HG03097 (cell line): ENCODE data around the gene MLLT1.
"Not testable (repeated sequence)": the region's sequence is repeated elsewhere in the genome, so short reads cannot be mapped to it uniquely, and the experiment has no call there.

Experiments
- ATAC-seq: cut with Tn5 transposase; IDR thresholded peaks from one replicate; pipeline ENCODE4 v1.9.1; 2021; ENCODE audit not compliant: unreplicated experiment, low FRiP score

The MLLT1 gene

GRCh38 chr19:6279931-6280591 lies at the start of gene MLLT1:
Gene MLLT1 (minus strand): TSS chr19:6279975. CDS start chr19:6279784, 191 bp downstream.
- peak; percentile 91 for ATAC-seq

GRCh38 chr19:6326815-6327214 lies 47.0 kb upstream of the MLLT1 start:
- no peak for ATAC-seq

DNA sequence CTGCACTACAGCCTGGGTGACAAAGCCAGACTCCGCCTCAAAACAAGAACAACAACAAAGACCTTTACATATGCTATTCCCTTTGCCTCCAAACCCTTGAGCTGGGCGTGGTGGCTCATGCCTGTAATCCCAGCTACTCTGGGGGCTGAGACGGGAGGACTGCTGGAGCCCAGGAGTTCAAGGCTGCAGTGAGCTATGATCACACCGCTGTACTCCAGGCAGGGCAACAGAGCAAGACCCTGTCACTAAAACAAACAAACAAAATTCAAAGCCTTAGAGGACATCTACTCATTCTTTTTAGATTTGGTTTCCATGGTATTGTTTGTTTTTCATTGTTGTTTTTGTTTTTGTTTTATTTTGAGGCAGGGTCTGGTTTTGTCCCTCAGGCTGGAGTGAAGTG lies 45.8 kb upstream of the MLLT1 start:
- no peak for ATAC-seq

- no peak for ATAC-seq
These were observed 45.0 kb upstream of the MLLT1 start for GRCh38 chr19:6324757-6325156.

DNA sequence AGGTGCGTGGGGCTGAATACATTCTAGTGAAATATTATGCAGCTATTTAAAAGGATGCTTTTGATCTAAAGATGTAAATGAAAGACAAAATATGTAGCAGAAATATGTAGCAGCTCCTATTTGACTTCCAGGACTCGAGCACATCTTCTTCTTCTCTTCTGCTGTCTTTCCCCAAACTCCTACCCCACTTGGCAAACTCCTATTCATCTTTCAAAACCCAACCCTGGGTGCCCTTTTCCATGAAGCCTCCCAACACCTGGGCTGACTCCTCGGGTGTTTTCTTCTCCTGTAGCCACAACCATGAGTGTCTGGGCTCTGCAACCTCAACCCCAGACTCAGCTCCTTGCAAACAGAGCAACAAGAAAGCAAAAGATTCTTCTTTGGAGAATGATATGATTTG lies 42.5 kb upstream of the MLLT1 start:
- ATAC-seq, result no peak

GRCh38 chr19:6319376-6319775 lies 39.6 kb upstream of the MLLT1 start:
- no peak for ATAC-seq

DNA sequence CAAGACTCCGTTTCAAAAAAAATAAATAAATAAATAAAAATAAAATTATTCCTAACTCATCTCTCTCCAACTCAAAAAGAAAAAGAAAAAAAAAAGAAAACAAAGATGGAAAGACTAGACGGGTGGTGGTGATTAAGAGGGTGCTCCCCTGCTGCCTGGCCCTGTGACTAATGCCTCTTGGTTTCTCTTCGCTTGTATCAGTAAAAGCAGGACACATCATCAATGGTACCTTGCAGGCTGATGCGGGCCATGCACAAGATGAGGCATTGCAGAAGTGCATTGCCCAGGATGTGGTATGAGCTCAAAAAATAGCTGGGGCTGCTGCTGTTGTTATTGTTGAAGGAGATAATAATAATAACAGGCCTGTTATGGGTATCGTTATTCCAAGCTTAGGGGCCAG lies 39.0 kb upstream of the MLLT1 start:
- no peak for ATAC-seq

DNA sequence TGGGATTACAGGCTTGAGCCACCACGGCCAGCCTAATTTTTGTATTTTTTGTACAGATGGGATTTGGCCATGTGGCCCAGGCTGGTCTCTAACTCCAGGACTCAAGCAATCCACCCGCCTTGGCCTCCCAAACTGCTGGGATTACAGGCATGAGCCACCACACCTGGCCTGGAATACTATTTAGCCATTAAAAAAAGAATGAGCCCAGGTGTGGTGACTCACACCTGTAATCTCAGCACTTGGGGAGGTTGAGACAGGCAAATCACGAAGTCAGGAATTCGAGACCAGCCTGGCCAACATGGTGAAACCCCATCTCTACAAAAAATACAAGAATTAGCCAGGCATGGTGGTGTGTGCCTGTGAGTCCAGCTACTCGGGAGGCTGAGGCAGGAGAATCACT lies 35.9 kb upstream of the MLLT1 start:
- not testable (repeated sequence) for ATAC-seq

- ATAC-seq, result no peak
These were observed 33.7 kb upstream of the MLLT1 start for GRCh38 chr19:6313398-6313969.

GRCh38 chr19:6312018-6312417 lies 32.2 kb upstream of the MLLT1 start:
- ATAC-seq, result no peak

DNA sequence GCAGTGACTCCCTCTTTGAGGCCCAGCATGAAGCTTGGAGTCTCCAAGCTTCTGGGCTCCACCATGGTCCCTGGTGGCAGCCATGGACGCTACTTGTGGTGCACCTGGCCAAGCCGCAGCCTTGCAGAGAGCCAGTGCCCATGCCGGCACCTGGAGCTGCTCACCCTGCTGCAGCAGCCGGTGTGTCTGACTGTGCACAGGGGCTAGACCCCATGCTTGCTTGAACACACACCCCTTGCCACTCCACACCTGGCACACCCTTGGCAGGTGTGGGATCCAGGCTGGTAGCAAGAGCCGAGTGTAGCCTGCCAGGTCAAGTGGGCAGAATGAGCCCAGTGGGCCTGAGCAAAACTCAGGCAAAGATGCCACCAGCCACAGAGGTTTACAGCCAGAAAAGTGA lies 18.6 kb upstream of the MLLT1 start:
- no peak for ATAC-seq

- ATAC-seq, result no peak
These were observed 17.4 kb upstream of the MLLT1 start for GRCh38 chr19:6297202-6297601.

DNA sequence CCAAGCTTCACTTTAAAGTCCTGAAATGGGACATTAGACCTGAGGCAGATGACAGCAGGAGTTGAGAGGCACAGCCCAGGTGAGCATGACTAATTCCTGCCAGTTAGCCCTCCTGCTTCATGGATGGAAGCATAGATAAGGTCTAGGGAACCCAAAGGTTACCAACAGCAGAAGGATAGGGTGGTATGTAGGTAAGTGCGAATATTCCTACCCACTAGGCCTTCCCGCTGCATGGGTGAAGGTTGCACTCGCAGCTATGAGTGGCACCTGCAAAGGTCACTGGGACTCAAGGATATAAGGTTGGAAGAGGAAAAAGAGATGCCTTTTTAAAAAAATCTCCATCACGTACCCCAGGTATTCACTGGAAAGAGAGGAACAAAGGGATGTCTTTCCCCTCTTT lies 12.2 kb upstream of the MLLT1 start:
- ATAC-seq, result no peak

DNA sequence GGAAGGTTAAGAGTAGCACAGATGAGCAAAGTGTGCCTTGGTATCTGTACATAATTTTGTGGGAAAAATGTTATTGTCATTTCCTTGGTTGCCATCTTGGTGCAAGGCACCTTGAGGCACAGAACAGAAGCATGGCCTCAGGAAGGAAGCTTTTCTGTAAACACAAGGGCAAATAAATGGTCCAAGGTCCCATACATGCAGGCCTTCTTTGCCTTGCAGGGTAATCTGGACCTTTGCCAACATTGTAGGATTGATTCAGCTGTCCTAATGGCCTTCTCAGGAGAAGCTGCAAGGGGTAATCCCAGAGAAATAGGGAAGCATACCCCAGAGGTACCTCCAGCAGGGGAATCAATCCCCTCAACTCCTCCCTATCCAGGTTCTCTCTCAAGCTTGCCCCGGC lies 9.0 kb upstream of the MLLT1 start:
- ATAC-seq, result no peak

- no peak for ATAC-seq
These were observed 7.6 kb upstream of the MLLT1 start for GRCh38 chr19:6287269-6287885.

- ATAC-seq, result no peak
These were observed 6.9 kb upstream of the MLLT1 start for GRCh38 chr19:6286676-6287075.

DNA sequence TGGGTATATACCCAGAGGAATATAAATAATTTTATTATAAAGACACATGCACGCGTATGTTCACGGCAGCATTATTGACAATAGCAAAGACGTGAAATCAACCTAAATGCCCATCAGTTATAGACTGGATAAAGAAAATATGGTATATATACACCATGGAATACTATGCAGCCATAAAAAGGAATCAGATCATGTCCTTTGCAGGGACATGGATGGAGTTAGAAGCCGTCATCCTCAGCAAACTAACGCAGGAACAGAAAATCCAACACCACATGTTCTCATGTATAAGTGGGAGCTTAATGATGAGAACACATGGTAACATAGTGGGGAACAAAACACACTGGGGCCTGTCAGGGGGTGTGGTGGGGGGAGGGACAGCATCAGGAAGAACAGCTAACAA lies 2.6 kb upstream of the MLLT1 start:
- ATAC-seq, result not testable (repeated sequence)

- no peak for ATAC-seq
These were observed 200 bp downstream of the MLLT1 start for GRCh38 chr19:6279620-6279930.

- ATAC-seq, result no peak
These were observed 795 bp downstream of the MLLT1 start for GRCh38 chr19:6278740-6279619.

DNA sequence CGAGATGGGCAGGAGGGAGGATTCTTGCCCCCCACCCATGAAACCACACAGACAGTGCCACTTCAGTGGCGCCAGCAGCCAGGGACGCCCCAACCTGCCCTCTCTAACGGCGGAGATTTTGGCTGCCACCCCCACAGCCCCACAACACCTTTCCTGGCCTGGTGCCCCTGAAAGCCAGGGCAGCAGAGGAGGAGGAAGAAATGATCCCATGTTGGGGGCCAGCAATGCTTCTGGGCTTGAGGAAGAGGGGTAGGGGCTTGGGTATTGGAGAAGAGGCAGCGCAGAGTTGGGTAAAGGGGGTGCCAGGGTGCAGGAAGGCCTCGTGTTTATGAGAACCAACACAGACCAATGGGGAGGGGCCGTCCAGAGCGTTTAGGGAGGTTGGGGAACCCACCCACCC lies 1.7 kb downstream of the MLLT1 start:
- ATAC-seq, result no peak

DNA sequence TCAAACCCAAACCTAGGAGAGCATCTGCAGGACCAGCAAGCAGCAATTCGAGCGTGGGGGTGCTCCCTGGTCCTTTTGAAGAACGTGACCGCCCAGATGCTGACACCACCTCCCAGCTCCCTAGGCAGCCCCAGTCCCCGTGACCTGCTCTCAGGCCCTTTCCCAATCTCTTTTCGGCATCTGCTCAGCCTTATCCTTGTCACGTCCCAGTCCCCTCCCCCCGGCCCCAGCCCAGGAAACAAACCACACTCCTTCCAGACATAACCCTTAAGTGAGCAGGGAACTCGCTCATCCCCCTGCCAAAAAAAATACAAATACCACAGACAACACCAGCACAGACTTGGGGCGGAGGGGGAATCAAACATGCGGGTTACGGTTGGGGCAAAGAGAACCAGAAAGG lies 3.3 kb downstream of the MLLT1 start:
- no peak for ATAC-seq
